WTC11 (cell line): ENCODE measurements around the gene ZNF398.

Experiments used
- ATF2 ChIP-seq: sonication (generic); formaldehyde crosslinking; IDR thresholded peaks from 2 replicates; pipeline ENCODE4 v1.8.1; 2022; ENCODE audit warnings: low read depth, missing genetic modification reagents, borderline replicate concordance
- ATF6 ChIP-seq: sonication (generic); formaldehyde crosslinking; IDR thresholded peaks from 2 replicates; pipeline ENCODE4 v1.8.1; 2023; ENCODE audit warnings: mild to moderate bottlenecking, missing genetic modification reagents
- CTCF ChIP-seq: fragments of 200-600 bp; IDR thresholded peaks from 2 replicates; pipeline ENCODE4 v1.8.0; 2022; ENCODE audit warnings: antibody characterized with exemption
- ETV6 ChIP-seq: sonication (generic); formaldehyde crosslinking; IDR thresholded peaks from 2 replicates; pipeline ENCODE4 v1.8.1; 2022; ENCODE audit warnings: mild to moderate bottlenecking, missing genetic modification reagents
- FOXP4 ChIP-seq: sonication (generic); formaldehyde crosslinking; IDR thresholded peaks from 2 replicates; pipeline ENCODE4 v1.8.0; 2022; ENCODE audit warnings: mild to moderate bottlenecking, missing genetic modification reagents
- JUN ChIP-seq: sonication (generic); formaldehyde crosslinking; IDR thresholded peaks from 2 replicates; pipeline ENCODE4 v1.8.0; 2023; ENCODE audit warnings: mild to moderate bottlenecking, missing genetic modification reagents
- MLX ChIP-seq: sonication (generic); formaldehyde crosslinking; IDR thresholded peaks from 2 replicates; pipeline ENCODE4 v1.8.1; 2023; ENCODE audit warnings: mild to moderate bottlenecking, missing genetic modification reagents, moderate library complexity
- PREB ChIP-seq: sonication (generic); formaldehyde crosslinking; IDR thresholded peaks from 2 replicates; pipeline ENCODE4 v1.8.1; 2022; ENCODE audit warnings: mild to moderate bottlenecking, missing genetic modification reagents, moderate library complexity, borderline replicate concordance
- SP1 ChIP-seq: sonication (generic); formaldehyde crosslinking; conservative IDR thresholded peaks from 2 replicates; pipeline ENCODE4 v1.8.1; 2022; ENCODE audit warnings: missing genetic modification reagents
- STAT6 ChIP-seq: sonication (generic); formaldehyde crosslinking; conservative IDR thresholded peaks from 2 replicates; pipeline ENCODE4 v1.8.1; 2023; ENCODE audit warnings: mild to moderate bottlenecking, low read depth, missing genetic modification reagents, moderate library complexity
- TCF7 ChIP-seq: sonication (generic); formaldehyde crosslinking; IDR thresholded peaks from 2 replicates; pipeline ENCODE4 v1.8.0; 2022; ENCODE audit warnings: mild to moderate bottlenecking, low read depth, missing genetic modification reagents, moderate library complexity
- ZNF232 ChIP-seq: sonication (generic); formaldehyde crosslinking; IDR thresholded peaks from 2 replicates; pipeline ENCODE4 v1.8.0; 2022; ENCODE audit warnings: mild to moderate bottlenecking, missing genetic modification reagents

- no peak for TF ChIP-seq CTCF
- TF ChIP-seq MLX (CRISPR knock-in tag): no peak
- TF ChIP-seq STAT6 (CRISPR knock-in tag): no peak
- no peak for TF ChIP-seq ATF2 (CRISPR knock-in tag)
- TF ChIP-seq ATF6 (CRISPR knock-in tag): no peak
- no peak for TF ChIP-seq JUN (CRISPR knock-in tag)
- TF ChIP-seq ETV6 (CRISPR knock-in tag): no peak
- TF ChIP-seq ZNF232 (CRISPR knock-in tag): no peak
- TF ChIP-seq PREB (CRISPR knock-in tag): no peak
- TF ChIP-seq SP1: no peak
- no peak for TF ChIP-seq TCF7 (CRISPR knock-in tag)
- no peak for TF ChIP-seq FOXP4
Measured at GRCh38 chr7:149226840-149227494, 79.7 kb downstream of the ZNF398 start.
